ENCODE measurements around the gene PRCD.

The PRCD gene

DNA sequence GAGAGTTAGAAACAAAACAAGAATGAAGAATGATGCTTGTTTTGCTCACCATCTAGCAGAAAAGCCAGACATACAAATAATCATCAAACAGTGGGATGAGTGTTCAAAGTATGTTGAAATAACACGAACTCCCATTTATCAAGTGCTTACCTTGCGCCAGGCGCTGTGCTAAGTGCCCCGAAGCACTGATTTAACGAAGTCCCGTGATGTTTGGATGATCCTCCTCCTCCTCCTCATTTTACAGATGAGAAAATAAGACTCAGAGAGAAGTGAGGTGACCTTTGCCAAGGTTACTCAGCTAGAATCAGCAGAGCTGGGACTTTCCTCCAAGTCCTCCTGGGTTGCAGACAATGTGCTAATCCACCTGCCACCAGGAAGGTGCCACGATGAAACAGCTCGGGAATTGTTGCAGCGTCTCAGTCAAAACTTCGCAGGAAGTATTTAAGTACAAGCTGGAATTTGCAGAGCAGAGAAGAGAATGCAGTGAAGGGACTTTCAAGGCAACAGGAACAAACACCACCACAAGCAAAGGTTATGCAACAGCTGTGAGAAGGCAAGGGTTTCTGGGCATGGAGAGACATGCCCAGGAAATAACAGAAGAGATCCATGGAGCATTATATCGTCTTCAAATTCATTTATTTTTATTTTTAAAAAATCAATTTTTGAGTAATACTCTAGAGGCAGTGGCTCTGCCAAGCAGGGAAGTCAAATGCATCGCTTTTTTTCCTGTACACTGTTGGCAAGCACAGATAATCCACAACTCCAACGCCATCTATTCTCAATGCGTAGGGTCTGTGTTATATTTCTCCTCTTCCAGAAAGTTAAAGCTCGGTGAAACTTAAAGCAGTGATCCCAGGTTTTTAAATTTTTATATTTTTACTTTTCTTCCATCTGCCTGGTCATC lies 11.1 kb downstream of the PRCD start:
- no peak for DNase-seq (ENCODE audit: low spot score)
- TF ChIP-seq, protein P1, sequence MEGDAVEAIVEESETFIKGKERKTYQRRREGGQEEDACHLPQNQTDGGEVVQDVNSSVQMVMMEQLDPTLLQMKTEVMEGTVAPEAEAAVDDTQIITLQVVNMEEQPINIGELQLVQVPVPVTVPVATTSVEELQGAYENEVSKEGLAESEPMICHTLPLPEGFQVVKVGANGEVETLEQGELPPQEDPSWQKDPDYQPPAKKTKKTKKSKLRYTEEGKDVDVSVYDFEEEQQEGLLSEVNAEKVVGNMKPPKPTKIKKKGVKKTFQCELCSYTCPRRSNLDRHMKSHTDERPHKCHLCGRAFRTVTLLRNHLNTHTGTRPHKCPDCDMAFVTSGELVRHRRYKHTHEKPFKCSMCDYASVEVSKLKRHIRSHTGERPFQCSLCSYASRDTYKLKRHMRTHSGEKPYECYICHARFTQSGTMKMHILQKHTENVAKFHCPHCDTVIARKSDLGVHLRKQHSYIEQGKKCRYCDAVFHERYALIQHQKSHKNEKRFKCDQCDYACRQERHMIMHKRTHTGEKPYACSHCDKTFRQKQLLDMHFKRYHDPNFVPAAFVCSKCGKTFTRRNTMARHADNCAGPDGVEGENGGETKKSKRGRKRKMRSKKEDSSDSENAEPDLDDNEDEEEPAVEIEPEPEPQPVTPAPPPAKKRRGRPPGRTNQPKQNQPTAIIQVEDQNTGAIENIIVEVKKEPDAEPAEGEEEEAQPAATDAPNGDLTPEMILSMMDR (IDR thresholded peaks at IDR 0.05; ENCODE audit: extremely low read depth, insufficient read depth, missing control alignments), result no peak
- in situ Hi-C loops (cut with MboI; ENCODE audit: low pct_unique_long_range_greater_than_20kb, low sequenced_read_pairs, unreplicated experiment), result no loop called here

DNA sequence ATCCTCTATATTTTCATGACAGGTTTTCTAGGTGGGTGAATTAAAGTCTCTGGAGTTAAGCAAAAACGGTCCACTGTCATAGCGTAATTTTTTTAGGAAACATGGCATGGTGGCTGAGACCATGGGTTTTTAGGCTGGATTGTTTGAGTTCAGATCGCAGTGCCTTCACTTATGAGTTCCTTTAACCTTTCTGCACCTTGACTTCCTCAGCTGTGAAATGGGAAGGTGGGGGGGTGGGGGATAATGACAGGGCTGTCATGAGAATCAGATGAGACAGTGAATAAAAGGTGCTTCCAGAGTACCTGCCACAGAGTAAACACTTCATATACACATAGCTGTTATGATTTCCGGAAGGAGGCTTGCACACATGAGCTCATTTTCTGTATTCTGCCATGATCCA lies 11.8 kb downstream of the PRCD start:
- in situ Hi-C loops (cut with MboI; ENCODE audit: low pct_unique_long_range_greater_than_20kb, low sequenced_read_pairs, unreplicated experiment), result no loop called here
- DNase-seq (ENCODE audit: low spot score), result no peak
- TF ChIP-seq, protein P1 (IDR thresholded peaks at IDR 0.05; ENCODE audit: extremely low read depth, insufficient read depth, missing control alignments), result no peak

DNA sequence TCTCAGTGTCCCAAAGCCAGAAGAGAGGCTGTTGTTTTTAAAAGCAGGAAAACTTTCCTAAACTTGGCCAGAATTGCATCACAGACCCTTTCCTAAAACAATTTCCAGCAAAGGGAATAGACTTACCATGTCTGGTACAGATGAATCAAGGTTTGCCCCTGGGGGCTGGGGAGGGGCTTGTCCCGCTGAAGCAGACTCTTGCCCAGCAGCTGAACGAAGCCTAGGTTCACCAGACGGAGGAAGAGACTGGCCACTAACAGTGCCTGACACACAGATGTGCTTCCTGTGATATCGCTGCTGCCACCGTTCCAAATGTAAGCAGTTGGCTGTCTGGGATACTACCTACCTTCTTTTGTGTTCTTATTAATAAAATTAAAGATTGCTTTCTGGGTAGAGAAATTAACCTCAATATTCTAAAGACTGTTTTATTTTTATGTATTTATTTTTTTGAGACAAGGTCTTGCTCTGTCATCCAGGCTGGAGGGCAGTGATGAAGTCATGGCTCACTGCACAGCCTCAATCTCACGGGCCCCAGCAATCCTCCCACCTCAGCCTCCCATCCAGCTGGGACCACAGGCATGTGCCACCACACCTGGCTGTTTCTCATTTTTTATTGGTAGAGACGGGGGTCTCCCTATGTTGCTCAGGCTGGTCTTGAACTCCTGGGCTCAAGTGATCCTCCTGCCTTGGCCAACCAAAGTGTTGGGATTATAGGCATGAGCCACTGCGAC lies 13.5 kb downstream of the PRCD start:
- TF ChIP-seq, protein P1 (IDR thresholded peaks at IDR 0.05; ENCODE audit: extremely low read depth, insufficient read depth, missing control alignments), result no peak
- in situ Hi-C loops (cut with MboI; ENCODE audit: low pct_unique_long_range_greater_than_20kb, low sequenced_read_pairs, unreplicated experiment), result no loop called here
- no peak for DNase-seq (ENCODE audit: low spot score)

DNA sequence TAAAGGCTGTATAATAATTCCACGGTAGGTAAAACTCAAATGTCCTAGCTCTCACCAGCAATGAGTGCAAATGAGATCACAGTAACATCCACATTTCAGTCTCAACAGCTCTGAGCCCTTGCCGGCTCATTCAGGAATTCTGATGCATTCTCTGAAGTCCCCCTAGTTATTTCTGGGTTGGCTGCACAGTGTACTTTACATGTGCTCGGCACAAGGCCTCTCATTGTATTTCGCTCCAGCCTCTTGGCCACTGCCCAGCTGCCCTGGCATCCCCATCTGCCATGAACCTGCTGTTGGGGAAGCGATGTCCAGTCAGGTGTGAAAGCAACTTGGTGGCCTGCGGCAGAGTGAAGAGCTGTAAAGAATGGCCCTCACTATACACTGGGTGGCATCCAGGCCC lies 14.3 kb downstream of the PRCD start:
- no peak for DNase-seq (ENCODE audit: low spot score)
- TF ChIP-seq, protein P1 (IDR thresholded peaks at IDR 0.05; ENCODE audit: extremely low read depth, insufficient read depth, missing control alignments), result no peak
- in situ Hi-C loops (cut with MboI; ENCODE audit: low pct_unique_long_range_greater_than_20kb, low sequenced_read_pairs, unreplicated experiment), result no loop called here

DNA sequence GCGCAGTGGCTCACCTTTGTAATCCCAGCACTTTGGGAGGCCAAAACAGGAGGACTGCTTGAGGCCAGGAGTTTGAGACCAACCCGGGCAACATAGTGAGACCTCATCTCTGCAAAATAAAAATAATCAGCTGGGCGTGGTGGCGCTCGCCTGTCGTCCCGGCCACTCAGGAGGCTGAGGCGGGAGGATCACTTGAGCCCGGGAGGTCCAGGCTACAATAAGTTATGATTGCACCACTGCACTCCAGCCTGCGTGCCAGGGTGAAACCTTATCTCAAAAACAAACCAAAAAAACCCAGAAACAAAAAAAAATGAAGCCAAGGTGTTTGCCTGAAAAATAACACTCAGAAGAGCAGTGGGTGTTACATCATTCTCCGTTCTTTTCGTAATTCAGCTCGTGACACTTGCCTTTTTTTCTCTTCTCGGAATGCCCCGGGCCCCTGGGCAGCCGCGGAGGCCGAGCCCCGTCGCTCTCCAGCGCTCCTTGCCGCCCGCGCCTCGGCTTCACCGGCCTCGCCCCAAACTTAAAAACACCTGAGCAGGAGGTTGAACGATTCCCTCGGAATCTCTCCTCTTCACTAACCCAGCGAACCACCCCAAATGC lies 17.0 kb downstream of the PRCD start:
- no peak for DNase-seq (ENCODE audit: low spot score)
- in situ Hi-C loops (cut with MboI; ENCODE audit: low pct_unique_long_range_greater_than_20kb, low sequenced_read_pairs, unreplicated experiment), result no loop called here
- TF ChIP-seq, protein P1 (IDR thresholded peaks at IDR 0.05; ENCODE audit: extremely low read depth, insufficient read depth, missing control alignments), result no peak

DNA sequence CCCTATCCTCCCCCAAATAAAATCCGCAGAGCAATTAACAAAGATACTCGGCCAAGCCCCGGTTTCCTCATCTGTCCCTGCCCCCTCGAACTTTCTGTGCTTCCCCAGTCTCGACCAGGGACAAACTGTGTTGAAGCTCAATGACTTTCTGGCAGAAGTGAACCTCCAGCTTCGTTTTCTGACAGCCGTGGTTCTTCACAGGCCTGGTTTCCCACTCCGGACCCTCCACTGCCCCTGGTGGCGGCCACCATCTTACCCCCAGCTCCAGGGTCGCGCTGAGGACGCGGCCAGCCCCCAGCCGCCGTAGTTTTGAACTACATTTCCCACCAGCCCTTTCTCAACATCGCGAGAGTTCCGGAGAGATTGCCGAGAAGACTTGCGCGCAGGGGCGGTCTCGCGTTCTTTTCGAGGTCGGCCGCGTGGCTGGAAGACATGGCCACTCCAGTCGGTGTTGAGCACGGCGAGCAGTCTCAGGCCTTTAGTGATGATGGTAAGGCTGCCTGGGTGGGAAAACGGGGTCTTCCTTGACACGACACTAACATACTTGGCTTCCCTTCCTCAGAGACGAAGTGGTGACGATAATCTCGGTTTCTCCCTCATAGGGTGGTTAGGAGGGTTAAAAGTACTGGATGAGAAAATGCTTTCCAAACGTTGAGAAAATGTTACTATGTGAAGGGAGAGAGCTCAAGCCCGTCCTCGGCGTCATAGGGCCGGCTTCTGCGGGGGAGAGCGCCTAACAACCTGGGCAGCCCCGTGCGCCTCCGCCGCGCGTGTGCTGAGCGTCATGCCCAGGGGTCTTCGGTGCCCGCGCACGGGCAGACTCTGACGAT lies 17.7 kb downstream of the PRCD start:
- peak; percentile 91 for DNase-seq (ENCODE audit: low spot score)
- TF ChIP-seq, protein P1 (IDR thresholded peaks at IDR 0.05; ENCODE audit: extremely low read depth, insufficient read depth, missing control alignments), result peak; percentile 55
- in situ Hi-C loops (cut with MboI; ENCODE audit: low pct_unique_long_range_greater_than_20kb, low sequenced_read_pairs, unreplicated experiment), result no loop called here
